ENCODE data around the gene NUP153. TPM values are rescaled to one million over a fixed set of nuclear protein-coding genes. Genes with fewer than 3 reads are reported as not detected.
A peak's percentile ranks its signal among the peaks of the same experiment; 100 is the strongest.

The NUP153 gene
- polyA plus RNA-seq, 3 donors from 2014 or later, result 2.0 to 7.0 (median 2.6) TPM

DNA sequence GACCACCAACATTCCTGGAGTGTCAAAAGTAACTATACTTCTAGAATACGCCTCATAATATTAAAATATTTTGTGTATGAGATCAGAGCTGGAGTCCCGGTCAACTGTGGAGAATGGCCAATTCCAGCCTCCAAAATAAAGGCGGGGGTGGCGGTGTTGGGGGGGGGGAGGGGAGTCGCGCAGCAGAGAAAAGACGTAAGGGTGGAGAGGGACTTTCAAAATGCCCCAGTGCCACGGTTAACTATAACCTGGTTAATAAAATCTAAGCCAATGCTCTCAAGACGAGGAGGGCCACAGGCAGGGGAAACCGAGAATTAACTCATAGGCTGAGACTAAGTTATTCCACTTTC lies 1.3 kb downstream of the NUP153 start:
- Mint-ChIP-seq H3K27ac (peak overlapping the region; percentile 96 to 99 (median 98)), H3K36me3 (no peaks in the 10 kb centered on the region), H3K9me3 (no peaks in the 10 kb centered on the region), H3K4me1 (peaks cover 56 to 66% of the 10 kb centered on the region in 2 donors), H3K4me3 (peak overlapping the region; percentile 85 to 96 (median 94)), H3K27me3 (ENCODE audit: low read depth in 3 of 3) (peaks cover 8 to 20% (median 20%) of the 10 kb centered on the region in 3 donors)
- no peak for DNase-seq

DNA sequence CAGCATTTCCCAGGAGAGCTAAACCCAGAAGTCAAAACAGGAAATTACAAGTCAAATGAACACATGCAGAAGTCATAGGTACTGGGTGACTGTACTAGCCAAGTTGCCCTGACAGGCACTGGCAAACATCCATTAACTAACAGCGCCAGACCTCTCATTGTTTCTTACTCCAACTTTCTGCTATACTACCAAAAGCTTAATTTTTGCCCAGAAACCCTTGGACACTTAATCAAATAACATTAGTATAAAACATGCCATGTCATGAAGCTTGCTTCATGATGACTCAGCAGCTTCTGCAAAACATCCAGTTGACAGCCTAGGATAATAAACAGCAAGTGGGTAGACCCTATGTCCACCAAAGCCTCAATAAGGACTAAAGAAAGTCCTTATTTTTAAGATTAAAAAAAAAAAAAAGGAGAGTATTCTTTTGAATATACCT lies 3.5 kb downstream of the NUP153 start:
- no peaks in the 10 kb centered on the region for H3K9me3 Mint-ChIP-seq
- DNase-seq, result peak in 1 of 3 donors; percentile 15

DNA sequence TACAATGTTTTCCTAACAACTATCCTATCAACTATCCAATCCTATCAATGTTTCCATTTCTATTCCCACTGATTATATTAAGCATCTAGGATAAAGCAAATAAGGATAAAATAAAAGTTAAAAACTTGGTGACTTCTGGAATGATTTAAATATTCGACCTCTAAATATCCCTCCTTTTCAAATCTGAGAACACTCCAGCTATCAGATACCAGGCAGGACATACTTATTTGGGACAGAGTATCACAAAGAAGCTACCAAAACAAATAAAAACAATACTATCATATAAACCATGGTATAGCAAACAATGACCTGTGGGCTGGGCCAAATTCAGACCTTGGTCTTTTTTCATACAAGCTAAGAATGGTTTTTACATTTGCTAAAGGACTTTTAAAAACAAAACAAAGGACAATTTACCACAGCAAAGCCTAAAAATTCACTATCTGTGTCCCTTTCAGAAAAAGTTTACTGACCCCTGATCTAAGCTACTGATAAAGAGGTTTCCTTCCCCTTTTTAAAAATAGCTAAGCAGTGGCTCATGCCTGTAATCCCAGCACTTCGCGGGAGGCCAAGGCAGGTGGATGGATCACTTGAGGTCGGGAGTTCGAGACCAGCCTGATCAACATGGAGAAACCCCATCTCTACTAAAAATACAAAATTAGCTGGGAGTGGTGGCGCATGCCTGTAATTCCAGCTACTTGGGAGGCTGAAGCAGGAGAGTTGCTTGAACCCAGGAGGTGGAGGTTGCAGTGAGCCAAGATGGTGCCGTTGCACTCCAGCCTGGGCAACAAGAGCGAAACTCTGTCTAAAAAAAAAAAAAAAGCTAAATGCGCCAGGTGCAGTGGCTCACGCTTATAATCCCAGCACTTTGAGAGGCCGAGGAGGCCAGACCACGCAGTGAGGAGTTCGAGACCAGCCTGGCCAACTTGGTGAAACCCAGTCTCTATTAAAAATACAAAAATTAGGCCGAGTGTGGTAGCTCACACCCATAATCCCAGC lies 6.0 kb downstream of the NUP153 start:
- Mint-ChIP-seq H3K9me3 (no peaks in the 10 kb centered on the region), H3K4me3 (peak overlapping the region in 3 of 5 donors; percentile 29 to 89 (median 64)), H3K4me1 (peaks cover 68 to 88% of the 10 kb centered on the region in 2 donors), H3K27me3 (ENCODE audit: low read depth in 3 of 3) (peaks cover 0 to 11% (median 8%) of the 10 kb centered on the region in 3 donors), H3K27ac (peak overlapping the region; percentile 50 to 86 (median 62)), H3K36me3 (peaks cover 0 to 4% (median 0%) of the 10 kb centered on the region in 3 donors)
- no peak for DNase-seq

More for the DNA sequence above, 3.5 kb downstream of the NUP153 start:
- peaks cover 8 to 20% (median 20%) of the 10 kb centered on the region in 3 donors for H3K27me3 Mint-ChIP-seq (ENCODE audit: low read depth in 3 of 3)
- H3K27ac Mint-ChIP-seq, result peak overlapping the region in 5 of 6 donors; percentile 51 to 98 (median 80)
- H3K36me3 Mint-ChIP-seq, result no peaks in the 10 kb centered on the region
- peak overlapping the region; percentile 60 to 96 (median 81) for H3K4me3 Mint-ChIP-seq
- H3K4me1 Mint-ChIP-seq, result peaks cover 65 to 81% of the 10 kb centered on the region in 2 donors

DNA sequence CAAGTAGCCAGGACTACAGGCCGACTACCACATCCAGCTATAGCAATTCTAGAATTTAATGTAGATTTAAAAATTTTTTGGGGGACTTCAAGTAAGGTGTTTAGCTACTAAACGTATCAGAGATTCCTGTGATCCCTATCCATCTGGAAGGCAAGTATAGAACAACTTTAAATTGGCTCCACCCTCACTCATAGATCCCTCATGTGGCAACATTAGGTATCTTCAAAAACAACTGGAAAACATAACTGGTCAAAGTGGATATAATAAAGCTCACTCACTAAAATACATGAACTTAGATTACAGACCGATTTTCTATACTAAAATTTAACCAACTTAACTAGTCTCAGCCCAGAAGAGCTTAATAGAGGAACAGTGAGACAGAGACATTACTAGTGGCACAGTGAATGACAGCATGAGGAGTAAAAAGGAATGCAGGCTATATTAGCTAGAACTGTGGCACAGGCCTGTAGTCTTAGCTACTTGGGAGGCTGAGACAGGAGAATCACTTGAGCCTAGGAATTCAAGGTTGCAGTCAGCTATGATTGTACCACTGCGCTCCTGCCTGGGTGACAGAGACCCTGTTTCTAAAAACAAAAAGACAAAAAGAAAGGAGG lies 14.7 kb downstream of the NUP153 start:
- peaks cover 64 to 90% of the 10 kb centered on the region in 2 donors for H3K4me1 Mint-ChIP-seq
- peaks cover 3 to 10% (median 8%) of the 10 kb centered on the region in 3 donors for H3K36me3 Mint-ChIP-seq
- peak overlapping the region; percentile 5 to 72 (median 37) for H3K27ac Mint-ChIP-seq
- DNase-seq, result no peak
- no peaks in the 10 kb centered on the region for H3K9me3 Mint-ChIP-seq
- peaks cover 0 to 4% (median 2%) of the 10 kb centered on the region in 3 donors for H3K27me3 Mint-ChIP-seq (ENCODE audit: low read depth in 3 of 3)
- peak overlapping the region in 1 of 5 donors; percentile 14 for H3K4me3 Mint-ChIP-seq

DNA sequence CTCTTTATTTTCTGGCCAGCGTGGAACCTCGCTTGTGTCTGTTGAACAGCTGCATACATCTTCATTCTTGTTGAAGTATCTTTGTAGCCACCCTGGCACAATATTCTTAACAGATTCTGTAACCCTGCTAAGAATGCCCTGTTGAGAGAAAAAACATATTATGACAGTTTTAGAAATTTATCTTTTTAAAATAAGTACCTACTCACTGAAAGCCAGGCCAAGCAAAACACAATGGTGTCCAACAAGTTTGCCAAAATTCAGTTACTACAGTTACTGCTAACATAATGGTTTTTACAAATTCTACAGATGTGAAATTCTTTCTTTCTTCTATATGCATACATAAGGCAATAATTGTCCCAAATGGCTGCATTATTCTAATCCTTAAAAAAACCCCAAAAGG lies 18.2 kb downstream of the NUP153 start:
- Mint-ChIP-seq H3K9me3 (no peaks in the 10 kb centered on the region), H3K4me3 (peak overlapping the region in 2 of 5 donors; percentile 15 to 27), H3K4me1 (peaks cover 64 to 77% of the 10 kb centered on the region in 2 donors), H3K36me3 (peaks cover 3 to 11% (median 8%) of the 10 kb centered on the region in 3 donors), H3K27me3 (ENCODE audit: low read depth in 3 of 3) (peaks cover 2 to 8% (median 2%) of the 10 kb centered on the region in 3 donors), H3K27ac (peak overlapping the region in 4 of 6 donors; percentile 18 to 76 (median 42))
- DNase-seq, result no peak

DNA sequence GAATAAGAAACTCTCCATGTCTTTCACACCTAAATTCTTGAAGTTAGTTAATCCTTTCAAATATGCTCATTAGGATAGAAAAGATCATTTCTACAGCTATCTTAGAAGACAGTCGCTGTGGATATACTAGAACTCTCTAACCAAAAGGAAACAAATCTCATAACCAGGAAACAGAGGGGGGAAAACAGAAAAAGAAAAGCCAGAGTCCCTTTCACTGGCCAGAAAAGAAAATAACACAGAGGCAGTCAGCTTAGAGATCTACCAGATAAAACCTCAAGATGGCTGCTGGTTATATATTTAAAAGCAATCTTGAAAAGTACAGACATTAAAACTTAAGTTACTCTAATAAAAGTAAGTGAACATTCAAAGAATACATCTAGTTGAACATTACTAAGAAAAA lies 19.6 kb downstream of the NUP153 start:
- DNase-seq, result no peak
- H3K27me3 Mint-ChIP-seq (ENCODE audit: low read depth in 3 of 3), result peaks cover 2 to 10% (median 2%) of the 10 kb centered on the region in 3 donors
- peak overlapping the region; percentile 19 to 88 (median 56) for H3K27ac Mint-ChIP-seq
- no peaks in the 10 kb centered on the region for H3K9me3 Mint-ChIP-seq
- H3K4me1 Mint-ChIP-seq, result peaks cover 65 to 75% of the 10 kb centered on the region in 2 donors
- no peak overlapping the region for H3K4me3 Mint-ChIP-seq
- peaks cover 10 to 17% (median 14%) of the 10 kb centered on the region in 3 donors for H3K36me3 Mint-ChIP-seq

DNA sequence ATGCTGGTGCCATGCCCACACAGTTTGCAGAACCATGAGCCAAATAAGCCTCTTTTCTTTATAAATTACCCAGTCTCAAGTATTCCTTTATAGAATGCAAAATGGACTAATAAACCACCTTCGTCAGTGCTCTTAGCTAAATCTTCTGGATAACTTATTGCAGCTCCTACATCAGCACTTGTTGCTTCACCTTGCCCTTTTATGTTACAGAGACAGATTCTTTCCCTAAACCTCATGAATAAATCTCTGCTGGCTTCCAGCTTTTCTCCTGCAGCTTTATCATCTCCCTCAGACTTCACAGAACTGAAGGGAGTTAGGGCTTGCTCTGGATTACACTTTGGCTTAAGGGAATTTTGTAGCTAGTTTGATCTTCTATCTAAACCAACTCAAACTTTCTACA lies 22.6 kb downstream of the NUP153 start:
- H3K4me1 Mint-ChIP-seq, result peaks cover 62 to 81% of the 10 kb centered on the region in 2 donors
- H3K9me3 Mint-ChIP-seq, result no peaks in the 10 kb centered on the region

DNA sequence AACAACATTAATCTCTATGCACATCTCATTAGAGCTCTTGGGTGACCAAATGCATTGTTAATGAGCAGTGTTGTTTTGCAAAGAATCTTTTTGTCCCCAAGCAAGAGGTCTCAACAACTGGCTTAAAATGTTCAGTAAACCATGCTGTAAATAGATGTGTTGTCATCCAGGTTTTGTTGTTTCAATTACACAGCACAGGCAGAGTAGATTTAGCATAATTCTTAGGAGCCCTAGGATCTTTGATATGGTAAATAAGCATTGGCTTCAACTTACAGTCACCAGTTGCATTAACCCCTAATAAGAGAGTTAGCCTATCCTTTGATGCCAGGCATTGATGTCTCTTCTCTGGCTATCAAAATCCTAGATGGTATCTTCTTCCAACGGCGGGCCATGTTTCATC lies 23.3 kb downstream of the NUP153 start:
- H3K27ac Mint-ChIP-seq, result peak overlapping the region; percentile 1 to 69 (median 26)
- peaks cover 14 to 23% (median 14%) of the 10 kb centered on the region in 3 donors for H3K36me3 Mint-ChIP-seq
- H3K9me3 Mint-ChIP-seq, result no peaks in the 10 kb centered on the region
- H3K4me1 Mint-ChIP-seq, result peaks cover 66 to 81% of the 10 kb centered on the region in 2 donors
- no peak for DNase-seq
- peaks cover 3 to 8% (median 3%) of the 10 kb centered on the region in 3 donors for H3K27me3 Mint-ChIP-seq (ENCODE audit: low read depth in 3 of 3)
- H3K4me3 Mint-ChIP-seq, result no peak overlapping the region

More for the DNA sequence above, 22.6 kb downstream of the NUP153 start:
- Mint-ChIP-seq H3K36me3 (peaks cover 14 to 23% (median 14%) of the 10 kb centered on the region in 3 donors), H3K27me3 (ENCODE audit: low read depth in 3 of 3) (peaks cover 2 to 11% (median 3%) of the 10 kb centered on the region in 3 donors), H3K27ac (peak overlapping the region in 3 of 6 donors; percentile 15 to 48 (median 44)), H3K4me3 (no peak overlapping the region)
- DNase-seq, result no peak

DNA sequence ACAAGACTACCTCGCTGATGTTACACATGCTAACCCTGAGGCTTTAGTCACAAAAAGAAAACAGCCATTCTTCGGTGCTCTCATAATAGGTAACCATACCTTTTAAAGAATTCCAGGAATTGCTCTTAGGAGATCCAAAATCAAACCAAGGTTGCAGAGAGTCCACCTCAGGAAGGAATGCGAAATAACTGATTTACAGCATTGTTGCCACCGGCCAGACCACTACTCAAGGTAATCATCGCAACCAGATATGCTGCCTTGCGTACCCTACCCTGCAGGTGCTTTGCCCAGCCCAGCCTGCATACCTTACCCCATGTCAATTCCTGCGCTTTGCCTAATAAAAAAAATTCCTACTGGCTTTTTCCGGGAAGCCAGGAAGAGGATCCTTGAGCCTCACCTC lies 27.0 kb downstream of the NUP153 start:
- peaks cover 70 to 98% of the 10 kb centered on the region in 2 donors for H3K4me1 Mint-ChIP-seq
- H3K9me3 Mint-ChIP-seq, result no peaks in the 10 kb centered on the region
- peak overlapping the region in 1 of 5 donors; percentile 4 for H3K4me3 Mint-ChIP-seq
- no peak overlapping the region for H3K27ac Mint-ChIP-seq
- DNase-seq, result no peak
- peaks cover 6 to 11% (median 10%) of the 10 kb centered on the region in 3 donors for H3K36me3 Mint-ChIP-seq
- peaks cover 1 to 5% (median 4%) of the 10 kb centered on the region in 3 donors for H3K27me3 Mint-ChIP-seq (ENCODE audit: low read depth in 3 of 3)

DNA sequence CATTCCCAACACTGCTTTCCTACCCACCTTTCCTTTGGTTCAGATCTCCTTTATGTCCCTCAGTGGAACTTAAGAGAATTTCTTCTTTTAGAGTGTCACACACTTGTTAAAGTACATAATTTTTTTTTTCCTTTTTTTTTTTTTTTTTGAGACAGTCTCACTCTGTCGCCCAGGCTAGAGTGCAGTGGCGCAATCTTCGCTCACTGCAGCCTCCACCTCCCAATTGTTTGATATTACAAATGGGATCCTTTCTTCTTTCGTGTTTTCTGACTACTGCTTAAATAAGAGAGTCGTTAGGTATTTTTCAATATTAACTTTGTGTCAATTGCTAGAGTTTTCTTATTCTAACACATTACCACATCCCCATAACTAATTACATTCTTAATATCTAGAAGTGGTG lies 29.1 kb downstream of the NUP153 start:
- Mint-ChIP-seq H3K36me3 (peaks cover 8 to 17% (median 9%) of the 10 kb centered on the region in 3 donors), H3K27me3 (ENCODE audit: low read depth in 3 of 3) (peaks cover 1 to 7% (median 4%) of the 10 kb centered on the region in 3 donors), H3K4me1 (peaks cover 52 to 81% of the 10 kb centered on the region in 2 donors), H3K27ac (peak overlapping the region in 4 of 6 donors; percentile 42 to 57 (median 43)), H3K4me3 (peak overlapping the region in 1 of 5 donors; percentile 7), H3K9me3 (no peaks in the 10 kb centered on the region)
- no peak for DNase-seq

DNA sequence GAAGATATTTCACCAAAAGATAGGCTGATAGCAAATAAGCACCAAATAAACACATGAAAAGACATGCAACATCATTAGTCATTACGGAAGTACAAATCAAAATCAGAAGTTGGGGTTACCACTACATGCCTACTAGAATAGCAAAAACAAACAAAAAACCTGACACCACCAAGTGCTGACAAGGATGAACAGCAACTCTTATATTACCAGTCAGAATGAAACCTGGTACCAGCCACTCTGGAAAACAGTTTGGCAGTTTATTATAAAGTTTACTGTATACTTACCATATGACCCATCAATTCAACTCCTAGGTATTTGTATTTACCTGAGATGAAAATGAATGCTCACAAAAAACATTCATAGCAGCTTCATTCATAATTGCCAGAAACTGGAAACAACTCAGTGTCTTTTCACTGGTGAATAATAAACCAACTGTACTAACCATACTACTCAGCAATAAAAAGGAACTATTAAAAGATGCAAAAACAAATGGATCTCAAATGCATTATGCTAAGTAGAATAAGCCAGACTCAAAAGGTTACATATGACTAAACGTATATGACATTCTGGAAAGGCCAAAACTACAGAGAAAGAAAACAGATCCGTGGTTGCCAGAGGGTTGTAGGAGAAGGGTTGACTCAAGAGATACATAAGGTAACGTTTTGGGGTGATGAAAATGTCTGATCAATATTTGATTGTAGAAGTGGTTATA lies 33.0 kb downstream of the NUP153 start:
- Mint-ChIP-seq H3K27me3 (ENCODE audit: low read depth in 3 of 3) (peaks cover 2 to 7% (median 7%) of the 10 kb centered on the region in 3 donors), H3K4me1 (peaks cover 27 to 50% of the 10 kb centered on the region in 2 donors), H3K4me3 (no peak overlapping the region), H3K36me3 (peaks cover 14 to 34% (median 24%) of the 10 kb centered on the region in 3 donors), H3K27ac (peak overlapping the region; percentile 3 to 69 (median 30)), H3K9me3 (no peaks in the 10 kb centered on the region)
- no peak for DNase-seq

DNA sequence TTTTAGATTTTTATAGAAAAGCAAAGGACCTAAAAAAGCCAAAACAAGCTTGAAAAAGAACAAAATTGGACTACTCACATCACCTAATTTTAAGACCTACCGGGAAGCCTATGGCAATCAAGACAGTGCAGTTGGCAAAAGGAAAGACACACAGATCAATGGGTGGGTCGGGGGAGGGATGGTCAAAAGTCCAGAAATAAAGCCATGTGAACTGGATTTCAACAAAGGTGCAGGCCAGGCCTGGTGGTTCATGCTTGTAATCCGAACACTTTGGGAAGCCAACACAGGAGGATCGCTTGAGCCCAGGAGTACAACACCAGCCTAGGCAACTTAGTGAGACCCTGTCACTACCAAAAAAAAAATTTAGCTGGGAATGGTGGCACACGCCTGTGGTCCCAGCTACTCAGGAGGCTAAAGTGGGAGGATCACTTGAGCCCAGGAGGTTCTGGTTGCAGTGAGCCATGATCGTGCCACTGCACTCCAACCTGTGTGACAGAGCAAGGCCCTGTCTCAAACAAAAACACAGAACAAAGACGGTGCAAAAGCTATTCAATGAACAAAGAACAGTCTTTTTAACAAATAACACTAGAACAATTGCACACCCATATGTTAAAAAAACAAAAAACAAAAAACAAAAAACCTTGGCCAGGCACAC lies 34.5 kb downstream of the NUP153 start:
- Mint-ChIP-seq H3K9me3 (no peaks in the 10 kb centered on the region), H3K27me3 (ENCODE audit: low read depth in 3 of 3) (peaks cover 3 to 6% (median 5%) of the 10 kb centered on the region in 3 donors), H3K27ac (peak overlapping the region in 1 of 6 donors; percentile 75), H3K4me3 (no peak overlapping the region), H3K36me3 (peaks cover 17 to 41% (median 29%) of the 10 kb centered on the region in 3 donors), H3K4me1 (peaks cover 14 to 35% of the 10 kb centered on the region in 2 donors)
- no peak for DNase-seq

All from immature natural killer cell (primary cell).